DMS114 treated with DMSO at 0.1 percent for 48 hours (cell line): ENCODE measurements around the gene LRRC45.
"Not testable (repeated sequence)": the region's sequence is repeated elsewhere in the genome, so short reads cannot be mapped to it uniquely, and the experiment has no call there.

Source experiments
- DNase-seq: peaks from one replicate; lab custom pipeline; 2025; ENCODE audit not compliant: unreplicated experiment; lab: John Stamatoyannopoulos, UW

LRRC45 gene

DNA sequence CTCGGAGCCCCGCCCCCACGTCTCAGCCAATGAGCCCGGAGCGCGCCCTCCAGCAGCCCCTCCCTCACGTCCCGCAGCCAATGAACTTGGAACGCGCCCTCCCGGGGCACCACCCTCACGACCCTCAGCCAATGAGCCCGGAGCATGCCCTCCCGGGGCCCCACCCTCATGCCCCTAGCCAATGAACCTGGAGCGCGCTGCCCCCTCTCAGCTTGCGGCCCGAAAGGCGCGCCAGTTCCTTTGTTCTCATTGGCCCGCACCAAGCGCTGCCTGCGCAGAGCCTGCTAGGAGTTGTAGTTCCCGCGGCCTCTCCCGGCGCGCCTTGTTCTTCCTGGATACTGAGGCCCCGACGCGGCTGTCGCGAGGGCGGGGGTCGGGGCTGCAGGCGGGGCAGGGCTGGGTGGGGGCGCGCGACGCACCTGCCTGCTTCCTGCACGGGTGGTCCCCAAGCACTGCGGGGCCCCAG lies at the start of gene LRRC45:
Gene LRRC45, plus strand, starts transcription at position 325 of the 466 bp plus-strand sequence. CDS start 339 bp downstream, outside the sequence.
- DNase-seq: peak; percentile 98

DNA sequence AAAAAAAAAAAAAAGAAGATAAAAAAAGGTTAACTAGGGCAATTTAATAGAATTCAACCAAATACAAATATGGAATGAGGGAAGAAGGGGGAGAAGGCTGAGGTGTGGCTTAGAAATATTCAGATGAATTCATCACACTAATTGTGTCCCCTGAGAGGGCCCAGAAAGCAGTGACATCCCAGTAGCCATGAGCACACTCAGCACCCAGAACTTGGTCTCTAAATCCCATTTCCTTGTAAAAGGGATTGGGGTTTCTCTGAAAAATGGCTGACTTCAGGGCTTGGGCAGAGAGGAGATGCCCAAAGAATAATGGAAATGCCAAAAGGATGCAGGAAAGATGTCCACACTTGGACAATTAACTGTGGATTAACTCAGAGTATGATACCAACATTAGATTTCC lies 49.7 kb upstream of the LRRC45 start:
- no peak for DNase-seq

DNA sequence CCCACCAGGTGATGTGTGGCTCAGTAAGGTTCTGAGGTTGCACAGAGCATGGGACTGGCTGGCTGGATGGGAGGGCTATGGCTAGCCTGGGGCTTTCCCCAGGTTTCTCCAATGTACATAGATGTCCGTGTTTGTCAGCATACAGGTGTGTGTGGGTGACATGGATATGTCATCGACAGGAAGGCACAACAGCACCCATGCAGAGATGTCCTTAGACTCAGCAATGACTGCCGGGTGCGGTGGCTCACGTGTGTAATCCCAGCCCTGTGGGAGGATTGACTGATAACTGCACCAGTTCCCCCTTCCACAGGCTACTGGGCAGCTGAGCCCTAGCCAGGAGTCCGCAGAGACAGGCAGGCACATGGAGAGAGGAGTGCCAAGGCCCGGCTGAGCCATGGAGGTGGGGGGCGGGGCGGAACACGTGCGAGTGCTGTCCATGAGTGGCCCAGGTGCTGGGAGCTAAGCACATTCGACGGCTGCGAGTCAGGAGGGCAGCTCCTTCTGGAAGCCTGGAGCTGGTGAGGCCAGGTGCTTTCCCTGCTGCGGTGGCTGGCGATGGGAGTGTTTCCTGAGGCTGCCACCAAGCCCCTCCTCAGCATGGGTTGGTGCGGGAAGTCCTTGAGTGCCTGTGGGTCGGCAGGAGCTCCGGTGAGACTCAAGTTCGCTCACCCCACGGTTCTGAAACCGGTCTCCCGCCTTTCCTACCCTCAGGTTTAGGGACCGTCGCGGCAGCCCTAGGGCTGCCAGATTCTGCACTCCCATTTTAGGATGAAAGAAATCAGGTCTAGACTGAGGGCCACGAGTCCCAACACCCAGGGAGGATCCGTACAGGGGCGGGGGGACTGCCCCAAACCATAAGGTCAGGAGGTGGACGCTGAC lies 46.5 kb upstream of the LRRC45 start:
- DNase-seq: no peak

DNA sequence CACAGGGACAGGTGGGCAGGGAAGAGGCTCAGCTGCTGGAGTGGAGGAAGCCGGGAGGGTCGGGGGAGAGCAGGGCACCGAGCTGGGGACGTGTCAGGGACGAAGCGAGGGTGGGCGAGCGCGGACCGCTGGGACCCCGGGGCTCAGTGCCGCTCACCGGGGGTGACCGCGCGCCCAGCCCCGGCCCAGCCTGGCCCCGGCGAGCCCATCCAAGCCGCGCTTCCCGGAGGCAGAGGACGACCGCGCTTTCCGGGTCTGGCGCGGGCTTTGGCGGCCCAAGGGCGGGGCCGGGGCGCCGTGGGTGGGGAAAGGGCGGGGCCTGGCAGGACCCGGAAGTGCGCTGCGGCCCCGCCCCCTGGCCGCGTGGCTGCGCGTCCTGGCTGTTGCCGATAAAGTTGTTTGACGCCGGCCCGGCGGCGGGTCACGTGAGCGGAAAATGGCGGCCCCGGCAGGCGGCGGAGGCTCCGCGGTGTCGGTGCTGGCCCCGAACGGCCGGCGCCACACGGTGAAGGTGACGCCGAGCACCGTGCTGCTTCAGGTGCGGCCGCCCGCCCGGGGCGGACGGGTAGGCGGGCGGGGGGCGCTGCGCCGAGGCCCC lies 45.8 kb upstream of the LRRC45 start, which contains the start of gene ASPSCR1:
Gene ASPSCR1, plus strand, starts transcription at position 419 of the 598 bp plus-strand sequence. Its CDS starts 18 bp downstream, at position 437.
- DNase-seq: peak; percentile 54

- DNase-seq: no peak
Observed at GRCh38 chr17:81978524-81979298, 44.4 kb upstream of the LRRC45 start.

- DNase-seq: no peak
Observed at GRCh38 chr17:81980122-81980521, 43.0 kb upstream of the LRRC45 start.

GRCh38 chr17:81980707-81981343 lies 42.3 kb upstream of the LRRC45 start:
- no peak for DNase-seq

DNA sequence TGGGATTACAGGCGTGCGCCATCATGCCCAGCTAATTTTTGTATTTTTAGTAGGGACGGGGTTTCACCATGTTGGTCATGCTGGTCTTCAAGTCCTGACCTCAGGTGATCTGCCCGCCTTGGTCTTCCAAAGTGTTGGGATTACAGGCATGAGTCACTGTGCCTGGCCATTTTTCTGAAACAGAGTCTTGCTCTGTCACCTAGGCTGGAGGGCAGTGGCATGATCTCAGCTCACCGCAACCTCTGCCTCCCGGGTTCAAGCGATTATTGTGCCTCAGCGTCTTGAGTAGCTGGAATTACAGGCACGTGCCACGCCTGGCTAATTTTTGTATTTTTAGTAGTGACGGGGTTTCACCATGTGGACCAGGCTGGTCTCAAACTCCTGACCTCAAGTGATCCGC lies 41.6 kb upstream of the LRRC45 start:
- not testable (repeated sequence) for DNase-seq

DNA sequence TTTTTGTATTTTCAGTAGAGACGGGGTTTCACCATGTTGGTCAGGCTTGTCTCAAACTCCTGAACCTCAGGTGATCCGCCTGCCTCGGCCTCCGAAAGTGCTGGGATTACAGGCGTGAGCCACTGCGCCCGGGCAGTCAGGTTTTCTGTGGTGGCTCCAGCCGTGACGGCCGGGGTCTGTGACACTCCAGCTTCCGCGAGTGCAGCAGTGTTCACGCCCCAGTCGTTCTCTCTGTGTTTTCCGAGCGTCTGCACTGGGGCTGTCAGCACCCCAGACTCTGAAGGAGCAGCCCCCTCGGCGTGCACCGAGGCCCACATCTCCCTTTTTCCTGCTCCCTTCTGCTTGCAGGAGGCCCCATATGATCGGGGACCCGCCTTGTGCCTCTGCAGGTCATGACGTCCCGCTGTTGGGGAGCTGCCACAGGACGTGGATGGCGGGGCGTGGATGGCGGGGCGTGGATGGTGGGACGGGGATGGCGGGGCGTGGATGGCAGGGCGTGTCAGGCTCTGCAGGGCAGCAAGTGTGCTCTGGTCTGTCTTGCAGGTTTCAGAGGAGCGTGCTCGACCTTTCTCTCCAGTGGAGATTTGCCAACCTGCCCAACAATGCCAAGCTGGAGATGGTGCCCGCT lies 40.0 kb upstream of the LRRC45 start:
- no peak for DNase-seq

GRCh38 chr17:81983639-81984373 lies 39.3 kb upstream of the LRRC45 start:
- DNase-seq: no peak

GRCh38 chr17:81984773-81985410 lies 38.2 kb upstream of the LRRC45 start:
- no peak for DNase-seq

DNA sequence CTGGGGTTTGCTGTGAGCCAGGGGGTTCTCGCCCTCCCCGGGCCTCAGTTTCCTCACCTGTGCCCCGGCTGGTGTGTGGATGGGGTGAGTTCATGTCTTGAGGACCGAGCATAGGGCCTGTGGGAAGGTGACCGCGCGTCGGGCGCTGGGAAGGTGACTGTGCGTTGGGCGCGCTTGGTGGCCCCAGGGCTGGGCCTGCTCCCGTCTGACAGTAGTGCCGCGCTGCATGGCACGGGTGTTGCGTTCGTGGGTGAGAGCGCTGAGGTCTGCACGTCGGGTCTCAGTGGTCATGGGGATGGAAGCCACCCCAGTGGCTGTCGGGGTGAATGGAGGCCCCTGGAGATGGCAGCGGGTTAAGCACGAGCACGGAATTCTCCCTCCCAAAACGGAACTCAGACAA lies 36.5 kb upstream of the LRRC45 start:
- no peak for DNase-seq

DNA sequence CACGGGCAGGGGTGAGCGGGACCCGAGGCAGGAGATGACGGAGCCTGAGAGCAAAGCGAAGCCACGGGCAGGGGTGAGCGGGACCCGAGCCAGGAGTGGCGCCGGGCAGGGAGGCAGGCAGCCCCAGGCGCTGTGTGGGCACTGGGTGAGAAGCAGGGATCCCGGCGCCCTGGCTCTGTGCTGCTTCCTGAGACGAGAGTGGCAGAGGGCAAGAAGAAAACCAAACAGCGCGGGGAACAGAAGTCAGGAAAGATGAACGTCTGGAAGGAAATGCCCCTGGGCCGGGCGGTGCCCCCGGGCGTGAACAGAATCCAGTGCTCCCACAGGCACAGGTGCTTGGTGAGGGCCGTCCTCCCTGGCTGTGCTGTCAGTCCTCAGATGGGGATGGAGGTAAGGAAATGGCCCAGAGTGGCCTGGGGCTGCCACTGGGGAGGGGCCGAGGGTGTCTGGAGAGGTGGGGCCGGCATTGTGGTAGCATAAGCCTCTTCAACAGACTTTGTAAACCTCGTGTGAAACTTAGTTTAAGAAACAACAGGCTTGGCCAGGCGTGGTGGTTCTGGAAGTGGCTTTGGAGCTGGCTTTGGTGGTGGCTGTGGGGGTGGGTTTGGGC lies 35.8 kb upstream of the LRRC45 start:
- DNase-seq: no peak

DNA sequence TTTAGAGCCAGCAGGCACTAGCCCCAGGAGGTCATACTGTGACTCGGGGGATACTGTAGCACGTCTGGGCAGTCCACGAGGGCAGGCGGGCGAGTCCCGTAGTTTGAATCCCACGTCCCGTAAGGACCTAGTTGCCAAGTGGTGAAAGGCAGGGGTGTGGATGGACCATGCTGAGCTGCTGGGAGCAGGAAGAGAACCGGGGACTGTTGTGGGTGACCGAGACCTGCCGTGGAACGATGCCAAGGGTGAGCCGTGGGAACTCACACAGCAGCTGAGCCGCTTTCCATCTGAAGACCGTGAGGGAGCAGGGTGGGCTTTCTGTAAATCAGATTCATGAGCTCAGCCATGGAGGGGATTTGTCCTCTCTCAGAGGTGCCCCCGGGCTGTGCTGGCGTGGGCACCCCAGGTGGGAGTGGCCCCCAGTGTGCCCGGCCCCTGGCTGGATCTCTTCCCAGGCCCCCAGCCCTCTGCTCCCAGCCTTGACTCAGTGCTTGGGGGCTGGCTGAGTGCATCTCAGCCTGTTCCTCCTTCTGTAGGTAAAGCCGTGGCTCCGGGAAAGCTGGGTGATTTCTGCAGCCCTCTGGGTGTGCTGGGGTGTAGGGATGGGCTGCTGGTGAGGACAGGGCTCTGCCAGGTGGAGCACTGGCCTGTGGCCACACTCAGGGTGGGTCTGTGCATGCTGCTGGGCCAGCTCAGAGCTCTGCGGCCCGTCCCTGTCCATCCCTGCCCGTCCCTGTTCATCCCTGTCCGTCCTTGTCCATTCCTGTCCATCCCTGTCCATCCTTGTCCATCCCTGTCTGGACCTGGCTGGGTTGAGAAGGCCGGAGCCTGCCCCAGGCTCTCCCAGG lies 32.0 kb upstream of the LRRC45 start:
- no peak for DNase-seq

DNA sequence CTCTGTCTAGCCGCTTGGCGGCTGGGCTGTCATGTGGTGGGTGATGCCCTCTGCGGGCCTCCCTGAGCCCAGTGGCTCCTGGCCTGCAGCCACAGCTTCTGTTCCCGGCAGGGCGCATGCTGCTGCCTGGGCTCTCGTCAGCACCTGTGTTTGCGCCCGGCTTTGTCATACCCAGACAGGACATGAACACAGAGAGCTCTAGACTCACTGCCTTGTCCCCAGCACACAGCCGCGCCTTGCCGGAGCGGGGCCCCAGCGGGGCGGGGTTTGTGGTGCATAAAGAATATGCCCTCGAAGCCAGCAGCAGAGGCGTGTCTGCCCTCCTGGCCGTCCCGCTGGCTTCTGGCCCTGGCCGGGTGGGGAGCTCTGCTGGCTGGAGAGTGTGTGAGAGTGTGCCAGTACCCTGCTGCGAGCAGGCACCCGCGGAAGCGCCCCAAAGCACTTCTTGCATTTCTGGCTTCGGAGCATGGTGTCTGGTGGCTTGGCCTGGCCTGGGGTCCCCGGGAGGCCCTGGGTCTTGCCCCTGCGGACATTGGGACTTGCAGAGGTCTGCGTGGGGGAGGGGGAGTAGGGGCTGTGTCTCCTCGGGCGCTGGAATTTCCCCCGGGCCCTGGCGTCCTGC lies 31.3 kb upstream of the LRRC45 start:
- DNase-seq: no peak

DNA sequence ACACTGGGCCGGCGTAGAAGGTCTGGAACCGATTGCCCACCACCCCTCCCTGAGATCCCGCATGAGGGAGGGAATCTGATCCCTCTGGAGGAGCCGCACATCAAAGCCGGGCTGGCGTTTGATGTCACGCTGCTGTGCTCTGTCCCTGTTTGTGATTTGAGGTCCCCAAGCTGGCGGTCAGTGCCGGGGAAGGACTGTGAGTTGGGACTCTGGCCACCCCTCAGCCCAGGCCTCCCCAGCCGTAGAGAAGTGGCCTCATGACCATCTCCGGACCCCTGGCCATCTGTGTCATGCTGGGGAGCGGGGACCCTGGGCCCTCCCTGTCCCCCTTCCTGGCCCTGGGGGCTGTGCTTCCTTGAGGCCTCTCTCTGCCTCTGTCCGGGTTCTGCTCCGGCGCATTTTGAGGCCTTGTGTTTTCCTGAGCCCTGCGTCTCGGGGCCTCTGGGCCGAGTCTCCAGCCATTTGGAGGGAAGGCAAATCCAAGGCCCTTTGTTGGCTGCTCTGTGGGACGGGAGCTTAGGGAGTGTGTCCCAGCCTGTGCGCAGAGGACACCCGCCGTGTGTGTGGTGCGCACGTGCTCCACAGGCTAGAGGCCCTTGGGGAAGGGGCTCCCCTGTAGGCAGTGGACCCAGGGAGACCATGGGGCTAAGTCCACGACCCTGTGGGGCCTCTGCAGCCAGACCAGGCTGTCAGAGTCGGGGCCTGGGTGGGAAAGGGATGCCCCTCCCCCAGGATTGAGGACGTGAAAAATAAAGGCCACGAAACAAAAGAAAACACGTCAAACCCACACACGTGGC lies 30.6 kb upstream of the LRRC45 start:
- DNase-seq: no peak
